GM18505 (cell line): ENCODE measurements around the gene JUND.
A peak's percentile ranks its signal among the peaks of the same experiment; 100 is the strongest.

Experiments
- ATAC-seq: cut with Tn5 transposase; IDR thresholded peaks from one replicate; pipeline ENCODE4 v1.9.1; 2021; ENCODE audit not compliant: unreplicated experiment
- POLR2A ChIP-seq: IDR thresholded peaks from 4 replicates; pipeline ENCODE4 v1.6.1; 2011; ENCODE audit warnings: borderline replicate concordance; ENCODE audit not compliant: insufficient read depth, insufficient read length; ENCODE audit errors: extremely low read depth

JUND gene

GRCh38 chr19:18279516-18280246, 1.7 kb downstream of the JUND start:
- ATAC-seq, result no peak
- TF ChIP-seq POLR2A, result peak; percentile 34

GRCh38 chr19:18279266-18279515, 2.2 kb downstream of the JUND start:
- no peak for ATAC-seq

GRCh38 chr19:18278521-18279265, 2.7 kb downstream of the JUND start:
- no peak for ATAC-seq

More at GRCh38 chr19:18279266-18279515, 2.2 kb downstream of the JUND start:
- TF ChIP-seq POLR2A, result no peak

GRCh38 chr19:18274781-18275356, 6.6 kb downstream of the JUND start:
- ATAC-seq, result no peak

More at GRCh38 chr19:18278521-18279265, 2.7 kb downstream of the JUND start:
- TF ChIP-seq POLR2A, result no peak

GRCh38 chr19:18274219-18274780, 7.1 kb downstream of the JUND start, which contains the start of gene IQCN:
IQCN (minus strand) TSS chr19:18274452; CDS start chr19:18269478, 4,974 bp downstream.
- no peak for ATAC-seq
- no peak for TF ChIP-seq POLR2A

More at GRCh38 chr19:18274781-18275356, 6.6 kb downstream of the JUND start:
- TF ChIP-seq POLR2A, result no peak

- no peak for TF ChIP-seq POLR2A
- no peak for ATAC-seq
These were observed 7.7 kb downstream of the JUND start for GRCh38 chr19:18273561-18274218.

- no peak for ATAC-seq
- no peak for TF ChIP-seq POLR2A
These were observed 10.0 kb downstream of the JUND start for GRCh38 chr19:18271433-18271841.

- TF ChIP-seq POLR2A, result no peak
- no peak for ATAC-seq
These were observed 11.1 kb downstream of the JUND start for GRCh38 chr19:18270326-18270725.

GRCh38 chr19:18269070-18269723, 12.2 kb downstream of the JUND start:
- ATAC-seq, result no peak
- no peak for TF ChIP-seq POLR2A

GRCh38 chr19:18266771-18267686, 14.4 kb downstream of the JUND start:
- no peak for TF ChIP-seq POLR2A
- ATAC-seq, result no peak

- ATAC-seq, result no peak
- TF ChIP-seq POLR2A, result no peak
These were observed 15.8 kb downstream of the JUND start for GRCh38 chr19:18265582-18265981.

- ATAC-seq, result no peak
- no peak for TF ChIP-seq POLR2A
These were observed 16.4 kb downstream of the JUND start for GRCh38 chr19:18264971-18265540.
